GM10248 (cell line): ENCODE results near the gene XPO5.

ENCODE experiments used
- CTCF ChIA-PET: fragments of 300-600 bp; sonication (Branson Sonifier 250); formaldehyde crosslinking; extraction: SDS; loops from one replicate; lab custom pipeline; 2021; ENCODE audit warnings: antibody characterized with exemption; lab: Yijun Ruan, JAX
- POLR2A ChIA-PET: fragments of 350-650 bp; sonication (Branson Sonifier 250); formaldehyde crosslinking; extraction: SDS; loops from one replicate; lab custom pipeline; 2020; ENCODE audit warnings: antibody characterized with exemption; lab: Yijun Ruan, JAX
- DNase-seq: peaks from one replicate; pipeline ENCODE4 v3.0.0; 2012; ENCODE audit errors: extremely low spot score
- TF ChIP-seq, protein P1 (sequence below): IDR thresholded peaks from 2 replicates; pipeline ENCODE4 v1.5.1; 2012; ENCODE audit warnings: mild to moderate bottlenecking, low read depth; ENCODE audit errors: extremely low read depth, missing control alignments, control extremely low read depth

The XPO5 gene

DNA sequence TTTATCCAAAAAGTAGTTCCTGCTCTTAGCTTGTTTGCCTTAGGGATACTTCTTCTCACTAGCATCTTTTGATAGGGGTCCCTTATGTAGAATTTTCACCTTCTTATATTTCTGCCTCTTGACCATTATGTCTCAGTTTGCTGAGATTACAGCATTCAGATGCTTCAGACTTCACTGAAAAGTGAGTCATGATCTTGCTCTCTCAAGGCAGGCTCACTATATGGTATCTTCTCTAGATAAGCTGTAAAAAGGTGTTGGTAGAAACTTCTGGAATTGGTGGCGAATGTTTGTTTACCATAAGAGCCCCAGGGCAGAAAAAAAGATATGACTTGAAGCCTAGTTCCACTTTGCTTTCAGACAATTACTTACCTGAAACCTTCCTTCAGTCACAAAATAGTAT, 33.6 kb upstream of the XPO5 start:
- TF ChIP-seq, protein P1, sequence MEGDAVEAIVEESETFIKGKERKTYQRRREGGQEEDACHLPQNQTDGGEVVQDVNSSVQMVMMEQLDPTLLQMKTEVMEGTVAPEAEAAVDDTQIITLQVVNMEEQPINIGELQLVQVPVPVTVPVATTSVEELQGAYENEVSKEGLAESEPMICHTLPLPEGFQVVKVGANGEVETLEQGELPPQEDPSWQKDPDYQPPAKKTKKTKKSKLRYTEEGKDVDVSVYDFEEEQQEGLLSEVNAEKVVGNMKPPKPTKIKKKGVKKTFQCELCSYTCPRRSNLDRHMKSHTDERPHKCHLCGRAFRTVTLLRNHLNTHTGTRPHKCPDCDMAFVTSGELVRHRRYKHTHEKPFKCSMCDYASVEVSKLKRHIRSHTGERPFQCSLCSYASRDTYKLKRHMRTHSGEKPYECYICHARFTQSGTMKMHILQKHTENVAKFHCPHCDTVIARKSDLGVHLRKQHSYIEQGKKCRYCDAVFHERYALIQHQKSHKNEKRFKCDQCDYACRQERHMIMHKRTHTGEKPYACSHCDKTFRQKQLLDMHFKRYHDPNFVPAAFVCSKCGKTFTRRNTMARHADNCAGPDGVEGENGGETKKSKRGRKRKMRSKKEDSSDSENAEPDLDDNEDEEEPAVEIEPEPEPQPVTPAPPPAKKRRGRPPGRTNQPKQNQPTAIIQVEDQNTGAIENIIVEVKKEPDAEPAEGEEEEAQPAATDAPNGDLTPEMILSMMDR = no peak
- DNase-seq = no peak
- ChIA-PET CTCF (interaction anchor here (0.9 to 3.7 kb wide), 22 partner anchors 9 to 481 kb away, joined by 3 to 37 read pairs (median 8); partner anchors contain the start of genes DNPH1, POLH and XPO5), POLR2A (no interaction called here)

DNA sequence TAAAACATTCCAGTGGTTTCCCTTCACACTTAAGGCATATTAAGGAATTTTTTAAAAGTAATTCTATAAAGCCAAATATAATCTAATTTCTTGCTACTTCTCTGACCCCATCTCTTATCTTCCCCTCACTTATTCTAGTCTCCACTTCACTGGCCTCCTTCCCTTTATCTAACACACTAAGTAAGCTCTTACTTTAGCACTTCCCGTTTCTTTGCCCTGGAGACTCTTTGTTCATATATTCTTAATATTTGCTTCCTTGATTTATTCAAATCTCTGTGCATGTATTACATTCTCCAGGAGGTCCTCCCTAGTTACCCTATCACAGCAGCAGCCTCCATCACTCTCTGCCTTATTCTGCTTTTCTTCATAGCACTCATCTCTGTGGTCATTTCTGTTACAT, 33.0 kb upstream of the XPO5 start:
- ChIA-PET CTCF (interaction anchor here (0.6 to 3.7 kb wide), 30 partner anchors 9 to 910 kb away, joined by 3 to 37 read pairs (median 6); partner anchors contain the start of genes DNPH1, GTPBP2, POLH and XPO5), POLR2A (no interaction called here)
- DNase-seq = no peak
- TF ChIP-seq, protein P1 = no peak

DNA sequence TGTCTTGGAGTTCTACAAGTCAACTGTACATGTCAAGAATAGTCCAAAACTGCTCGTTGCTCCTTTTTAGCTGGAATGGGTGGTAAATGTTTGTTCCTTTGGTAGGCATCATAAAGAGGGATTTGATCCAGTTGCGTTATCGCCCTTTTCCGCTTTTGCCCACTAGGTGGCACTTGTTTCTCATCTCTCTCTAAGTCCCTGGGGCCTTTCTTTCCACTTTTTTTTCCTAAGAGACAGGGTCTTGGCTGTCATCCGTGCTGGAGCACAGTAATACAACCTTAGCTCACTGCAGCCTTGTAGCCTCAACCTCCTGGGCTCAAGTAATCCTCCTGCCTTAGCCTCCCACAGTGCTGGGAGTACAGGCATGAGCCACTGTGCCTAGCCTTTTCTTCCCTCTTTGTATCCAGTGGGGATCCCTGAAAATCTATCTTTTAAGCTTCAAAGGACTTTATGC, 32.5 kb upstream of the XPO5 start:
- TF ChIP-seq, protein P1 = peak; percentile 52
- DNase-seq = peak; percentile 56
- CTCF ChIA-PET = interaction anchor here (0.6 to 3.7 kb wide), 31 partner anchors 8 to 909 kb away, joined by 3 to 37 read pairs (median 6); partner anchors contain the start of genes DNPH1, GTPBP2, POLH and XPO5
- POLR2A ChIA-PET = no interaction called here

DNA sequence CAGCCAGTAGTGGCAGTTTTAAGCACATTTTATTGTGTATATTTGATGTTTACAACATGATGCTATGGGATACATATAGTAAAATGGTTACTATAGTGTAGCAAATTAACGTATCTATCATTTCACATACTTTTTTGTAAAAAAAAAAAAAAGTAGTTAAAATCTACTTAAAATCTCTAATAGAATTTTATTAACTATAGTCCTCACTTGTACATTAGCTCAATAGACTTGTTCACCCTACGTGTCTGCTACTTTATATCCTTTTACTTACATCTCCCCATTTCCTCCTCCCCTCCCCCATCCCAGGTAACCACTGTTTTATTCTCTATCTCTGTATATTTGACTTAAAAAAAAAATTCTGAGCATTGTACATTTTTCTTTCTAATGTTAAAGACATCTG, 30.2 kb upstream of the XPO5 start:
- ChIA-PET CTCF (interaction anchor here (0.7 to 3.7 kb wide), 6 partner anchors 9 to 473 kb away, joined by 3 to 16 read pairs (median 4); partner anchors contain the start of genes POLH and XPO5), POLR2A (no interaction called here)
- TF ChIP-seq, protein P1 = no peak
- DNase-seq = no peak

DNA sequence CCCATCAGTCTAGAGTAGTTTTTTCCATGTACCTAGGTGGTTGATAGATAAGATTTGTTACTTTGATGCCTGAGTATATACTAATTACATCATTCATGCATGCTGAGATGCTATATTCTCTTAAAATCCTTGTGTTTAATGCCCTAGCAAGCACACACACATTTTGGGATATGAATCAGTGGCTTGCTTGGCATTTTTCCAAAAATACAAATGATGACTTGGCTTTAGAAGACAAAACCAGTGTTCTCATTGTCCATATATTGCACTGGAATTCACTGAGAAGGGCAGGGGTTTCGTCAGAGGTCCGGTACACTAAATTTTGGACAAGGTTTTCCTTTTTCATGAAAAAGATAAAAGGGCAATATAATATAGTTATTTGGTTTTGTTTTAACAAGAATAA, 28.3 kb upstream of the XPO5 start:
- no peak for DNase-seq
- ChIA-PET POLR2A (no interaction called here), CTCF (interaction anchor here (2.0 kb wide), 1 partner anchor 10 kb away, joined by 4 read pairs; no protein-coding TSS in a partner anchor)
- TF ChIP-seq, protein P1 = no peak

DNA sequence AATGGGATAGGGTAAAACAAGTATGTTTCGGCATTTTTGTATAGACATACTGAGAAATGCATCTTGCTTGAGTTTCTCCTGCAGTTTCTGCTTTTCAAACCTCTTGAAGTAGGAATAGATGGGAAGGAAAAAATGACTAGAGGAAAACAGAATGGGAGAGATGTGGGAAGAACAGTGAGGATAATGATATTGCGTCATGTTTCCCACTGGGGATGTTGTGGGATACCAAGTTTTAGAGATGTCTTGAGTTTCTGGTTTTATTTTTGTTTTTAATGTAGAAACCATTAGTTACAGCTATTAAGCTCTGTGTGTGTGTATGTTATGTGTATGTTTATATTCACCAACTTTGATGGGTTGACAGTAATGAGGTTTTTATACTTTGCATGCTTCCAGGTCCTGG, 24.8 kb upstream of the XPO5 start:
- TF ChIP-seq, protein P1 = no peak
- no peak for DNase-seq
- POLR2A ChIA-PET = no interaction called here
- CTCF ChIA-PET = interaction anchor here (1.3 to 1.7 kb wide), 2 partner anchors 7 to 8 kb away, joined by 3 to 6 read pairs; no protein-coding TSS in a partner anchor
